GM12892 (cell line): ENCODE results near the gene CHKB.

ENCODE experiments used
- POLR2A ChIP-seq: IDR thresholded peaks from 2 replicates; pipeline ENCODE4 v1.6.1; 2011; ENCODE audit warnings: low read depth, low read length, control low read depth
- POLR2AphosphoS5 ChIP-seq: IDR thresholded peaks from 2 replicates; pipeline ENCODE4 v1.6.1; 2011; ENCODE audit warnings: low read depth, low read length, control low read depth

- TF ChIP-seq POLR2AphosphoS5 (no peak), POLR2A (no peak)
Measured at GRCh38 chr22:50576806-50577696, 5.6 kb downstream of the CHKB start.
